ENCODE results near the gene NPDC1.

- no peak for TF ChIP-seq CTCF (conservative IDR thresholded peaks at IDR 0.05 in 1 of 2, IDR thresholded peaks at IDR 0.05 in 1 of 2; ENCODE audit: low read depth in 1 of 2, low read length in 2 of 2)
- TF ChIP-seq EZH2 (IDR thresholded peaks at IDR 0.05; ENCODE audit: low read length, missing control alignments) = no peak
These were observed 13.1 kb downstream of the NPDC1 start for GRCh38 chr9:137032858-137033257.
